Breast epithelium (tissue), 4 donors: ENCODE results near the gene FOXN4. TPM values are rescaled to one million over a fixed set of nuclear protein-coding genes. Genes with fewer than 3 reads are reported as not detected.

Experiments
- DNase-seq, 2 donors: peaks; one replicate each; pipeline ENCODE4 v3.0.0-alpha.2; 2019; ENCODE audit warnings: low spot score in 2 of 2
- H3K27ac ChIP-seq, 2 donors: fragments of 200-600 bp; sonication (generic) in 1 of 2; one replicate each; pipeline ENCODE4 v1.5.1; 2016 to 2019; ENCODE audit warnings: mild to moderate bottlenecking in 1 of 2
- H3K27me3 ChIP-seq, 2 donors: fragments of 200-600 bp; sonication (generic) in 1 of 2; one replicate each; pipeline versions ENCODE4 v1.5.1 to v1.6.0; 2017 to 2019; ENCODE audit warnings: control low read depth in 1 of 2, mild to moderate bottlenecking in 1 of 2
- H3K36me3 ChIP-seq: fragments of 200-600 bp; one replicate; pipeline ENCODE4 v1.5.1; 2019
- H3K4me1 ChIP-seq, 2 donors: fragments of 200-600 bp; sonication (generic); one replicate each; pipeline ENCODE4 v1.5.1; 2016 to 2019; ENCODE audit warnings: control low read depth in 1 of 2
- H3K4me3 ChIP-seq, 3 donors: fragments of 200-600 bp; sonication (generic); 1 replicate in 2 of 3; 2 replicates in 1 of 3; pipeline ENCODE4 v1.5.1; 2016 to 2019; ENCODE audit warnings: mild to moderate bottlenecking in 3 of 3, moderate library complexity in 2 of 3
- H3K9me3 ChIP-seq, 2 donors: fragments of 200-600 bp; sonication (generic) in 1 of 2; one replicate each; pipeline ENCODE4 v1.5.1; 2016 to 2019; ENCODE audit warnings: control low read depth in 1 of 2
- CTCF ChIP-seq, 3 donors: fragments of 450-650 bp; IDR thresholded peaks; one replicate each; pipeline ENCODE4 v1.5.1; 2016 to 2017; ENCODE audit warnings: antibody characterized with exemption in 3 of 3, mild to moderate bottlenecking in 3 of 3, moderate library complexity in 3 of 3
- POLR2A ChIP-seq: fragments of 450-650 bp; IDR thresholded peaks from one replicate; pipeline ENCODE4 v1.6.1; 2016; ENCODE audit warnings: antibody characterized with exemption, mild to moderate bottlenecking, moderate library complexity
- POLR2AphosphoS5 ChIP-seq, 3 donors: sonication (generic); formaldehyde crosslinking; IDR thresholded peaks; one replicate each; pipeline ENCODE4 v1.6.1; 2017; ENCODE audit warnings: antibody characterized with exemption in 3 of 3
- intact Hi-C: fragments of 100-400 bp; cut with DNase I; formaldehyde crosslinking; loops from one replicate; pipeline ENCODE4 v1.15.1; 2023; ENCODE audit warnings: low total_unique reads
- total RNA-seq, 3 donors: library from RNA; depleted of rRNA; stranded (reverse); fragments of >200 nt; gene quantifications; one replicate each; pipeline ENCODE4 v1.1.0, GENCODE V29; 2016

Gene FOXN4
- total RNA-seq, 3 donors from 2014 or later = not detected

DNA sequence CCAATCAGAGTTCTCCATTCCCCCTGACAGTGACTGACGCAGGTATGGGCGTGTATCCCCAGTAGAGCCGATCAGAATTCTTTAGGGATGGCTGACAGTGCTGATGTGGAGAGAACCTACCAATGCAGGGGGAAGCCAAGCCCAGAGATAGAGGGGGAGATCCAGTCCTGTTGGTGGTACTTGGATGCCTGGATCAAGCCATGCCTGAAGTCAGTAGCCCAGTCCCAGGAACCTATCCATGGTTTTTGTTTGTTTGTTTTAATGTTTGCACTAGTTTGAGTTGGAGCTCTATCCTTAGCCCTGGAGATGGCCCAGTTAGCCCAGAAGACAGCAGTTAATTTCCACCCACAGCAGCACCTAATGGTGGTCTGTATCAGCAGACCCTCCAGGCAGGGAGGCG lies 40.2 kb downstream of the FOXN4 start:
- no peak overlapping the region for H3K27ac ChIP-seq
- intact Hi-C loops = no loop called here
- H3K9me3 ChIP-seq = peaks cover 3 to 11% of the 10 kb centered on the region in 2 donors
- no peak for TF ChIP-seq POLR2AphosphoS5 (IDR thresholded peaks at IDR 0.05)
- TF ChIP-seq POLR2A = no peak
- TF ChIP-seq CTCF (IDR thresholded peaks at IDR 0.05) = no peak
- no peak overlapping the region for H3K4me3 ChIP-seq
- DNase-seq = no peak
- no peaks in the 10 kb centered on the region for H3K27me3 ChIP-seq
- peaks cover 14% of the 10 kb centered on the region for H3K36me3 ChIP-seq
- no peaks in the 10 kb centered on the region for H3K4me1 ChIP-seq

- Histone ChIP-seq H3K27ac (no peak overlapping the region), H3K36me3 (peaks cover 14% of the 10 kb centered on the region), H3K4me1 (no peaks in the 10 kb centered on the region), H3K4me3 (no peak overlapping the region), H3K9me3 (peaks cover 3 to 17% of the 10 kb centered on the region in 2 donors), H3K27me3 (no peaks in the 10 kb centered on the region)
- intact Hi-C loops = no loop called here
- TF ChIP-seq POLR2A (no peak), POLR2AphosphoS5 (IDR thresholded peaks at IDR 0.05) (no peak), CTCF (IDR thresholded peaks at IDR 0.05) (no peak)
- DNase-seq = no peak
Observed at GRCh38 chr12:109267361-109267760, 41.7 kb downstream of the FOXN4 start.

DNA sequence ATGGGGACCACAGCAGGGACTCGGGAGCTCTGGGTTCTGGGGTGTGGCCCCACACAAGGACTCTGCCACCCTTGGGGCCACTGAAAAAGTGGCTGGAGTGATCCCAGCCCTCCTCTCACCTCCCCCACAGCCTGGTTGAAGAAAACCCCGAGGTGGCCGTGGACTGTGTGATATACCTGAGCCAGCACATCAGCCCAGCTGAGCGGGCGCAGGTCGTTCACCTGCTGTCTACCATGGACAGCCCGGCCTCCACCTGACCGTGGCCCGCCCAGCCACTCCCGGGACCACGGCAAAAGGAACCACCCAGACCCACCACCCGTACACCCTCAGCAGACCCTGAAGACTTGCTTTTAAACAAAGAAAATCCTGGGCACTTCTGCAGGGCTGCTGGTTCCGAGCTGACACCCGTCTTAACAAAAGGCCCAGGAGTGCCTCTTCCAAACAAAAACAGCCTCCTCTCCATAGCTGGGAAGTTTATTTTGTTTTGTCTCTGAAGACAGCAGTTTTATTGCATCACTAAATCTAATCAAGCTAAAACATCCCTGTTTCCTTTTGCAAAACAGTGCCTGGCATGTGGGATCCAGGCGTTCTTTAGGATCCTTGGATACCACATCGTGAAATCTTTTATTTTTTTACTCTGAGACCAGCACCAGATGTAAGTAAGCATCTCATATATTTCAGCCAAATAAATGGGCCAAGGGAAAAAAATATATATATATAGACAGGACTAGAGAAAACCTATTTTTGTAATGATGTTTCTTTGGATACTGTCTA lies 42.8 kb downstream of the FOXN4 start:
- H3K4me3 ChIP-seq = no peak overlapping the region
- H3K27me3 ChIP-seq = no peaks in the 10 kb centered on the region
- no peaks in the 10 kb centered on the region for H3K4me1 ChIP-seq
- peaks cover 3 to 17% of the 10 kb centered on the region in 2 donors for H3K9me3 ChIP-seq
- no peak for TF ChIP-seq CTCF (IDR thresholded peaks at IDR 0.05)
- no peak for TF ChIP-seq POLR2A
- TF ChIP-seq POLR2AphosphoS5 (IDR thresholded peaks at IDR 0.05) = no peak
- H3K27ac ChIP-seq = no peak overlapping the region
- intact Hi-C loops = no loop called here
- H3K36me3 ChIP-seq = peaks cover 14% of the 10 kb centered on the region
- DNase-seq = no peak

- Histone ChIP-seq H3K4me1 (no peaks in the 10 kb centered on the region), H3K27me3 (no peaks in the 10 kb centered on the region), H3K36me3 (peaks cover 19% of the 10 kb centered on the region), H3K9me3 (peaks cover 0 to 8% of the 10 kb centered on the region in 2 donors), H3K27ac (no peak overlapping the region), H3K4me3 (no peak overlapping the region)
- TF ChIP-seq POLR2AphosphoS5 (IDR thresholded peaks at IDR 0.05) = no peak
- TF ChIP-seq CTCF (IDR thresholded peaks at IDR 0.05) = no peak
- TF ChIP-seq POLR2A = no peak
- DNase-seq = no peak
- intact Hi-C loops = no loop called here
Observed at GRCh38 chr12:109264943-109265650, 44.0 kb downstream of the FOXN4 start.
